Hepatocyte (in vitro differentiated cells): ENCODE data around the gene KCNK18. TPM values are rescaled to one million over a fixed set of nuclear protein-coding genes. Genes with fewer than 3 reads are reported as not detected.

ENCODE experiments used
- DNase-seq: peaks from one replicate; pipeline ENCODE4 v3.0.0-alpha.2; 2016; ENCODE audit warnings: low spot score
- H2AFZ ChIP-seq: fragments of 200-600 bp; sonication (generic); 2 replicates; pipeline ENCODE4 v1.6.0; 2016; ENCODE audit warnings: antibody characterized with exemption, mild to moderate bottlenecking
- H3K27ac ChIP-seq: fragments of 200-600 bp; sonication (generic); 2 replicates; pipeline ENCODE4 v1.5.1; 2016; ENCODE audit warnings: mild to moderate bottlenecking
- H3K27me3 ChIP-seq: fragments of 200-600 bp; sonication (generic); 2 replicates; pipeline ENCODE4 v1.6.1; 2016
- H3K36me3 ChIP-seq: fragments of 200-600 bp; sonication (generic); replicated peaks from 2 replicates; pipeline ENCODE4 v1.5.1; 2016; ENCODE audit warnings: low read depth; ENCODE audit not compliant: insufficient read depth
- H3K4me1 ChIP-seq: fragments of 200-600 bp; sonication (generic); 2 replicates; pipeline ENCODE4 v1.5.1; 2016; ENCODE audit warnings: mild to moderate bottlenecking, moderate library complexity; ENCODE audit not compliant: insufficient read depth
- H3K4me2 ChIP-seq: fragments of 200-600 bp; sonication (generic); 2 replicates; pipeline ENCODE4 v1.6.0; 2016
- H3K4me3 ChIP-seq: fragments of 200-600 bp; sonication (generic); 2 replicates; pipeline ENCODE4 v1.5.1; 2016; ENCODE audit warnings: mild to moderate bottlenecking
- H3K79me2 ChIP-seq: fragments of 200-600 bp; sonication (generic); 2 replicates; pipeline ENCODE4 v1.6.0; 2017; ENCODE audit warnings: mild to moderate bottlenecking
- H3K9me2 ChIP-seq: fragments of 200-600 bp; sonication (generic); replicated peaks from 2 replicates; pipeline ENCODE4 v1.6.0; 2017; ENCODE audit warnings: mild to moderate bottlenecking; ENCODE audit not compliant: insufficient read depth
- H3K9me3 ChIP-seq: fragments of 200-600 bp; sonication (generic); 2 replicates; pipeline ENCODE4 v1.5.1; 2016; ENCODE audit warnings: low read depth, mild to moderate bottlenecking
- H4K20me1 ChIP-seq: fragments of 200-600 bp; sonication (generic); 2 replicates; pipeline ENCODE4 v1.6.0; 2016; ENCODE audit warnings: mild to moderate bottlenecking; ENCODE audit not compliant: insufficient read depth, poor library complexity, severe bottlenecking
- EZH2 ChIP-seq: fragments of 200-600 bp; sonication (generic); IDR thresholded peaks from 2 replicates; pipeline ENCODE4 v1.6.1; 2016; ENCODE audit warnings: antibody characterized with exemption, mild to moderate bottlenecking, borderline replicate concordance
- EZH2phosphoT487 ChIP-seq: fragments of 200-600 bp; sonication (generic); IDR thresholded peaks from one replicate; pipeline ENCODE4 v1.6.1; 2018; ENCODE audit warnings: antibody characterized with exemption, mild to moderate bottlenecking, low read depth, moderate library complexity; ENCODE audit not compliant: unreplicated experiment, severe bottlenecking
- WGBS: methylation state at CpG from one replicate; pipeline ENCODE4 v1.1.6; 2016; ENCODE audit warnings: low lambda C conversion rate; ENCODE audit errors: missing lambda C conversion rate; 5-methylcytosine and 5-hydroxymethylcytosine counted together
- polyA plus RNA-seq: library from polyadenylated mRNA; unstranded; fragments of >200 nt; fragmentation: Nextera tagmentation; extraction: Ambion mirVana; gene quantifications from 2 replicates; pipeline ENCODE4 v1.2.1, GENCODE V29; 2016
- total RNA-seq: library from RNA; depleted of rRNA; stranded (reverse); fragments of >200 nt; gene quantifications from 2 replicates; pipeline ENCODE4 v1.2.3, GENCODE V29; 2014
- TF ChIP-seq, protein P1 (sequence below): fragments of 200-600 bp; sonication (generic); IDR thresholded peaks from 2 replicates; pipeline ENCODE4 v1.5.1; 2016; ENCODE audit warnings: antibody characterized with exemption, mild to moderate bottlenecking; ENCODE audit not compliant: poor library complexity

The KCNK18 gene
- total and polyA plus RNA-seq, 2 experiments from 2014 or later, result not detected

- Histone ChIP-seq H3K4me1 (peaks cover 3% of the 10 kb centered on the region), H3K36me3 (no peaks in the 10 kb centered on the region), H3K4me3 (no peak overlapping the region), H2AFZ (no peak overlapping the region), H3K27ac (no peak overlapping the region), H3K79me2 (no peaks in the 10 kb centered on the region), H3K9me3 (no peaks in the 10 kb centered on the region), H4K20me1 (no peaks in the 10 kb centered on the region), H3K27me3 (no peaks in the 10 kb centered on the region), H3K4me2 (no peak overlapping the region), H3K9me2 (no peaks in the 10 kb centered on the region)
- 82% methylated on average over 9 of the region's 9 CpGs for WGBS
- TF ChIP-seq, protein P1, sequence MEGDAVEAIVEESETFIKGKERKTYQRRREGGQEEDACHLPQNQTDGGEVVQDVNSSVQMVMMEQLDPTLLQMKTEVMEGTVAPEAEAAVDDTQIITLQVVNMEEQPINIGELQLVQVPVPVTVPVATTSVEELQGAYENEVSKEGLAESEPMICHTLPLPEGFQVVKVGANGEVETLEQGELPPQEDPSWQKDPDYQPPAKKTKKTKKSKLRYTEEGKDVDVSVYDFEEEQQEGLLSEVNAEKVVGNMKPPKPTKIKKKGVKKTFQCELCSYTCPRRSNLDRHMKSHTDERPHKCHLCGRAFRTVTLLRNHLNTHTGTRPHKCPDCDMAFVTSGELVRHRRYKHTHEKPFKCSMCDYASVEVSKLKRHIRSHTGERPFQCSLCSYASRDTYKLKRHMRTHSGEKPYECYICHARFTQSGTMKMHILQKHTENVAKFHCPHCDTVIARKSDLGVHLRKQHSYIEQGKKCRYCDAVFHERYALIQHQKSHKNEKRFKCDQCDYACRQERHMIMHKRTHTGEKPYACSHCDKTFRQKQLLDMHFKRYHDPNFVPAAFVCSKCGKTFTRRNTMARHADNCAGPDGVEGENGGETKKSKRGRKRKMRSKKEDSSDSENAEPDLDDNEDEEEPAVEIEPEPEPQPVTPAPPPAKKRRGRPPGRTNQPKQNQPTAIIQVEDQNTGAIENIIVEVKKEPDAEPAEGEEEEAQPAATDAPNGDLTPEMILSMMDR, result no peak
- TF ChIP-seq EZH2, result no peak
- DNase-seq, result no peak
Observed at GRCh38 chr10:117254338-117254737, 57.0 kb downstream of the KCNK18 start.

DNA sequence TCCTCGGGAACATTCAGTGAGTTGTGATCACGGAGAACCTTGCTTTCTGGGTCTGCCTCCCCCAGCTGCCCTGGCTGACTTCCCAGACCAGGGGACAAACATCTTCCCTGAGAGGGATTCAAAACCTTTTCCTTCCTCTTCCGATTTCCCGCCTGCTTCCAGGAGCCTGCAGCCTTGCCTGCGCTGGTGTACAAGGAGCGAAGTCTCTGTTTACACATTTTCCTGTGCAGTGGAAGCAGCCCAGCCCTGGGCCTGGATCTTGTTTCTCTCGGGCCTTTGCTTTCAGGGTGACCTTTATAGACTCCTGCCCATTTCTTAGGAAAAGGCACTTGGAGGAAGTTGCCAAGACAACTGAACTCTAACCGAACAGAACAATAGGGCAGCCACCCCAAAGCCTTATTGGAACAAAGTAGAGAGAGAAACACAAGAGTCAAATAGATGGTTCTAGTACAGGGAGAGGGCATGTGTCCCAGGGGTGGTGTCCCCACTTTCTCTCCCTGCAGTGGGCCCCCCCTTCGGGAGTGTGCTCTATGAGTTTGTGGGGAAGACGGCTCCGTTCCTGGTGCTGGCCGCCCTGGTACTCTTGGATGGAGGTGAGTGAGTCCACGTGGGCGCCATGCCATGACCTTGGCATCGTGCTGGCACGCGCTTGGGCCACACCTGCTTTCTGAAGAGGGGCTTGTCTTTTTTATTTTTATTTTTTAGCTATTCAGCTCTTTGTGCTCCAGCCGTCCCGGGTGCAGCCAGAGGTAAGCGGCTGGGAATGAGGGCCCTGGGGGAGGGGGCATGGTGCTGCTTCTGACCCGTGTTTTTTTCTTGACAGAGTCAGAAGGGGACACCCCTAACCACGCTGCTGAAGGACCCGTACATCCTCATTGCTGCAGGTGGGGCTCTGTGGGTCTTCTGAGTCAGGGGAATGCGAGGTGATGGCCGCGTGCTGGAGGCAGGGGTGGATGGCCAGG, 57.8 kb downstream of the KCNK18 start:
- no peaks in the 10 kb centered on the region for H3K27me3 ChIP-seq
- peaks cover 4% of the 10 kb centered on the region for H3K4me1 ChIP-seq
- no peaks in the 10 kb centered on the region for H3K79me2 ChIP-seq
- TF ChIP-seq EZH2phosphoT487, result no peak
- TF ChIP-seq, protein P1, result no peak
- TF ChIP-seq EZH2, result no peak
- H3K4me3 ChIP-seq, result no peak overlapping the region
- no peak for DNase-seq
- H4K20me1 ChIP-seq, result no peaks in the 10 kb centered on the region
- H3K9me2 ChIP-seq, result no peaks in the 10 kb centered on the region
- no peak overlapping the region for H3K27ac ChIP-seq
- no peak overlapping the region for H3K4me2 ChIP-seq
- H2AFZ ChIP-seq, result no peak overlapping the region
- no peaks in the 10 kb centered on the region for H3K36me3 ChIP-seq
- H3K9me3 ChIP-seq, result no peaks in the 10 kb centered on the region
- WGBS, result 86% methylated on average over 26 of the region's 26 CpGs

GRCh38 chr10:117255835-117256460, 58.7 kb downstream of the KCNK18 start:
- no peak for DNase-seq
- no peak overlapping the region for H2AFZ ChIP-seq
- no peak overlapping the region for H3K4me2 ChIP-seq
- peaks cover 13% of the 10 kb centered on the region for H3K4me1 ChIP-seq
- H3K27ac ChIP-seq, result no peak overlapping the region
- TF ChIP-seq EZH2 (no peak), EZH2phosphoT487 (no peak)
- TF ChIP-seq, protein P1, result no peak
- H3K79me2 ChIP-seq, result no peaks in the 10 kb centered on the region
- H3K9me3 ChIP-seq, result no peaks in the 10 kb centered on the region
- no peaks in the 10 kb centered on the region for H3K9me2 ChIP-seq
- H3K4me3 ChIP-seq, result no peak overlapping the region
- no peaks in the 10 kb centered on the region for H3K27me3 ChIP-seq
- WGBS, result 95% methylated on average over 9 of the region's 9 CpGs
- H4K20me1 ChIP-seq, result no peaks in the 10 kb centered on the region
- no peaks in the 10 kb centered on the region for H3K36me3 ChIP-seq
